GM12878 (cell line): ENCODE results near the gene MAFF. TPM values are rescaled to one million over a fixed set of nuclear protein-coding genes. Genes with fewer than 3 reads are reported as not detected.
A peak's percentile ranks its signal among the peaks of the same experiment; 100 is the strongest.

Experiments
- ATAC-seq: fragments of 200-7000 bp; cut with Tn5 transposase; 3 replicates; pipeline ENCODE4 v1.9.1; 2020; ENCODE audit warnings: mild to moderate bottlenecking, moderate library complexity
- BruUV-seq: library from RNA; stranded (reverse); fragments of 400-500 nt; replicated peaks from 2 replicates; lab custom pipeline; 2021; lab: Mats Ljungman, UMichigan
- CTCF ChIA-PET: fragments of 300-600 bp; sonication (Branson Sonifier 250); formaldehyde crosslinking; extraction: SDS; loops from one replicate; lab custom pipeline; 2021; ENCODE audit warnings: inconsistent platforms; lab: Yijun Ruan, JAX
- POLR2A ChIA-PET: fragments of 350-600 bp; formaldehyde crosslinking; extraction: SDS; loops from one replicate; lab custom pipeline; 2021; ENCODE audit warnings: inconsistent platforms; lab: Charles Lee
- RAD21 ChIA-PET: fragments of 300-600 bp; sonication (Branson Sonifier 250); formaldehyde crosslinking; loops from one replicate; lab custom pipeline; 2023; ENCODE audit warnings: antibody characterized with exemption; ENCODE audit not compliant: unreplicated experiment; lab: Charles Lee
- SMC1A ChIA-PET: fragments of 300-600 bp; sonication (Branson Sonifier 250); formaldehyde crosslinking; loops from one replicate; lab custom pipeline; 2023; ENCODE audit not compliant: unreplicated experiment, uncharacterized antibody; lab: Charles Lee
- DNase-seq: peaks from one replicate; pipeline ENCODE4 v3.0.0-alpha.2; 2011; ENCODE audit warnings: low read depth, low spot score
- FAIRE-seq: peaks from 3 replicates; lab custom pipeline; 2011; peaks lifted over from hg19 to GRCh38; lab: Jason Lieb, UNC
- H2AFZ ChIP-seq: 2 replicates; pipeline ENCODE4 v1.6.0; 2011; ENCODE audit warnings: low read depth, low read length, control low read depth; ENCODE audit not compliant: control insufficient read depth
- H3K27ac ChIP-seq: 2 replicates; pipeline ENCODE4 v1.5.1; 2011; ENCODE audit warnings: control low read depth; ENCODE audit not compliant: control insufficient read depth, insufficient read depth
- H3K27me3 ChIP-seq, 2 experiments: replicated peaks in 1 of 2; 2 replicates each; pipeline versions ENCODE4 v1.6.0 to v1.6.1; 2011; ENCODE audit warnings: low read length in 1 of 2; ENCODE audit not compliant: control insufficient read depth in 2 of 2, insufficient read depth in 2 of 2
- H3K36me3 ChIP-seq, 2 experiments: 2 replicates each; pipeline ENCODE4 v1.5.1; 2011; ENCODE audit warnings: low read length in 1 of 2; ENCODE audit not compliant: control insufficient read depth in 2 of 2, insufficient read depth in 2 of 2
- H3K4me1 ChIP-seq: 2 replicates; pipeline ENCODE4 v1.6.1; 2011; ENCODE audit warnings: mild to moderate bottlenecking, low read length, moderate library complexity, mixed read lengths; ENCODE audit not compliant: control insufficient read depth, insufficient read depth
- H3K4me2 ChIP-seq: 2 replicates; pipeline ENCODE4 v1.6.0; 2011; ENCODE audit warnings: control low read depth; ENCODE audit not compliant: control insufficient read depth, insufficient read depth
- H3K4me3 ChIP-seq: fragments of 200-600 bp; sonication (generic); 2 replicates; pipeline ENCODE4 v1.5.1; 2016
- H3K79me2 ChIP-seq: 2 replicates; pipeline ENCODE4 v1.6.0; 2011; ENCODE audit warnings: low read length; ENCODE audit not compliant: control insufficient read depth, insufficient read depth
- H3K9ac ChIP-seq: 2 replicates; pipeline ENCODE4 v1.8.0; 2011; ENCODE audit warnings: low read length, control low read depth, mixed read lengths; ENCODE audit not compliant: control insufficient read depth, insufficient read depth
- H3K9me3 ChIP-seq: replicated peaks from 3 replicates; pipeline ENCODE4 v1.5.1; 2011; ENCODE audit warnings: mild to moderate bottlenecking, low read length; ENCODE audit not compliant: control insufficient read depth, insufficient read depth
- H4K20me1 ChIP-seq: 2 replicates; pipeline ENCODE4 v1.6.0; 2011; ENCODE audit not compliant: control insufficient read depth, insufficient read depth
- CTCF ChIP-seq, 3 experiments: IDR thresholded peaks in 2 of 3; conservative IDR thresholded peaks in 1 of 3; 2 replicates each; pipeline ENCODE4 v1.5.1; 2011; ENCODE audit warnings: low read depth in 3 of 3, low read length in 3 of 3, mild to moderate bottlenecking in 3 of 3, control low read depth in 2 of 3, moderate library complexity in 2 of 3, inconsistent platforms in 1 of 3, mixed read lengths in 1 of 3; ENCODE audit not compliant: control insufficient read depth in 2 of 3, insufficient read depth in 1 of 3; ENCODE audit errors: extremely low read depth in 1 of 3
- RAD21 ChIP-seq: IDR thresholded peaks from 2 replicates; pipeline ENCODE4 v1.6.1; 2011; ENCODE audit warnings: mild to moderate bottlenecking, low read depth, low read length, moderate library complexity; ENCODE audit not compliant: insufficient read depth
- SMC3 ChIP-seq: IDR thresholded peaks from 2 replicates; pipeline ENCODE4 v1.6.1; 2011; ENCODE audit warnings: low read length, improper control_type of control experiment, borderline replicate concordance
- SUPT20H ChIP-seq: IDR thresholded peaks from 2 replicates; pipeline ENCODE4 v1.6.1; 2011; ENCODE audit warnings: low read depth, mild to moderate bottlenecking, low read length, moderate library complexity, borderline replicate concordance; ENCODE audit not compliant: control insufficient read depth
- YY1 ChIP-seq: IDR thresholded peaks from 2 replicates; pipeline ENCODE4 v1.6.1; 2011; ENCODE audit warnings: low read depth, mild to moderate bottlenecking, low read length
- WGBS: methylation state at CpG from one replicate; pipeline ENCODE4 v1.1.6; 2016; ENCODE audit warnings: low lambda C conversion rate; ENCODE audit not compliant: insufficient replicate concordance, insufficient coverage; ENCODE audit errors: missing lambda C conversion rate; 5-methylcytosine and 5-hydroxymethylcytosine counted together
- in situ Hi-C: fragments of 300-500 bp; cut with MboI; formaldehyde crosslinking; loops from 9 replicates; pipeline ENCODE4 v1.14.3; 2018; ENCODE audit warnings: mixed read lengths
- intact Hi-C: fragments of 100-400 bp; cut with micrococcal nuclease; formaldehyde crosslinking; loops from one replicate; pipeline ENCODE4 v1.14.2; 2022; ENCODE audit not compliant: unreplicated experiment
- polyA plus RNA-seq, 11 experiments: library from polyadenylated mRNA; depleted of rRNA in 4 of 11; unstranded in 6 of 11; stranded (reverse) in 5 of 11; fragments of >200 nt; fragmentation: Nextera tagmentation in 4 of 11; fragmentation: Illumina TruSeq in 1 of 11; extraction: Ambion mirVana in 4 of 11; extraction: Trizol in 1 of 11; gene quantifications; 1 replicate in 1 of 11; 2 replicates in 10 of 11; pipeline versions ENCODE4 v1.2.1 to v1.2.3, GENCODE V29; 2011 to 2016; ENCODE audit warnings: inconsistent platforms in 2 of 11, missing spikeins in 2 of 11, low read depth in 1 of 11
- total RNA-seq, 4 experiments: library from RNA; depleted of rRNA in 3 of 4; stranded (reverse); fragments of >200 nt in 3 of 4; fragmentation: Illumina TruSeq in 1 of 4; extraction: Trizol in 1 of 4; gene quantifications; 2 replicates each; pipeline versions ENCODE4 v1.2.1 to v1.2.3, GENCODE V29; 2013 to 2021
- TF ChIP-seq, protein P1 (sequence below): fragments of 450-650 bp; IDR thresholded peaks from 2 replicates; pipeline ENCODE4 v1.6.1; 2014; ENCODE audit warnings: mild to moderate bottlenecking

The MAFF gene
- total and polyA plus RNA-seq, 10 of the 15 experiments (the other 5 are each of a cell fraction or from before 2014, with no cell fraction given), result 0.22 to 2.3 (median 0.81) TPM; not detected in 1

DNA sequence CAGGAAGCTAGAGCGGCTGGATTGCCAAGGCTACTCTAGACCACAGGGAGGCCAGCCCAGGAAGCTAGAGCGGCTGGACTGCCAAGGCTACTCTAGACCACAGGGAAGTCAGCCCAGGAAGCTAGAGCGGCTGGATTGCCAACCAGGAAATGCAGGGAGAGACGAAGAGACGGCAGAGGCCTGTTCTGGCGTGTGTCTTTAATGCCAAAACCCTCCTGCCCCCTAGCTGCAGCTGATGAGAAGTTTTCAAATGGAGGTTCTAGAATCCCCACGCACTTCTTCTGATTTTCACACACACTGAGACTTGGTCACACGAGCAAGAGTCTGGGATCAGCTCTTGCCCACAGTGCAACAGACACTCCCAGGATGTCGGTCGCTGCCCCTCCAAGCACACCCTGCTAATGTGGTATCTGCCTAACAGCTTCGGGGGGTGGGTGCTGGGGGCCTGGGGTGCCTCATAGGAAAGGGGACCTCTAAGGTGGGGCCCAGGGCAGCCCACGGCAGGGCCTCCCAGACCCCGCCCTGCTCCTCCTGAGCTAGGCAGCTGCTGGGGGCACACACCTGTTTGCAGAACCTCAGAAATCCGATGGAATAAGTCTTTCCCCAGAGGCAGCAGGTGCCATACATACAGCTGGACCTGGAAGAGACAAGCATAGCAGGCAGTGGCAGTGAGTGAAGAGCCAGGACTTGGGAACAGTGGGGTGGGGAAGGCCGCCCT is 28.5 kb downstream of the MAFF start:
- 79% methylated on average over 14 of the region's 15 CpGs for WGBS
- Histone ChIP-seq H3K4me1 (no peaks in the 10 kb centered on the region), H3K36me3 (peaks cover 3 to 5% of the 10 kb centered on the region in 2 experiments; a peak in 3 of 4 replicates), H3K27ac (no peak overlapping the region), H3K4me2 (no peak overlapping the region), H3K9ac (no peak overlapping the region), H3K27me3 (no peaks in the 10 kb centered on the region), H3K79me2 (no peaks in the 10 kb centered on the region), H4K20me1 (no peaks in the 10 kb centered on the region), H3K9me3 (no peaks in the 10 kb centered on the region), H3K4me3 (no peak overlapping the region), H2AFZ (no peak overlapping the region)
- ATAC-seq (peak; percentile 48; the same call in 2 of the 3 replicates), DNase-seq (no peak), FAIRE-seq (no peak)
- CTCF ChIA-PET, result interaction anchor here (1.0 to 4.3 kb wide), 9 partner anchors 16 to 178 kb away, joined by 3 to 22 read pairs (median 5); no protein-coding TSS in a partner anchor
- SMC1A ChIA-PET, result interaction anchor here (0.7 to 1.6 kb wide), 4 partner anchors 44 to 130 kb away, joined by 3 to 6 read pairs (median 3); no protein-coding TSS in a partner anchor
- POLR2A ChIA-PET, result no interaction called here
- RAD21 ChIA-PET, result interaction anchor here (1.0 to 2.4 kb wide), 5 partner anchors 11 to 177 kb away, joined by 3 to 14 read pairs (median 6); no protein-coding TSS in a partner anchor
- TF ChIP-seq SUPT20H, result no peak
- 0 out of 2 replicates have a peak, but pooled peaks have one; percentile 35 for TF ChIP-seq YY1
- TF ChIP-seq, protein P1, sequence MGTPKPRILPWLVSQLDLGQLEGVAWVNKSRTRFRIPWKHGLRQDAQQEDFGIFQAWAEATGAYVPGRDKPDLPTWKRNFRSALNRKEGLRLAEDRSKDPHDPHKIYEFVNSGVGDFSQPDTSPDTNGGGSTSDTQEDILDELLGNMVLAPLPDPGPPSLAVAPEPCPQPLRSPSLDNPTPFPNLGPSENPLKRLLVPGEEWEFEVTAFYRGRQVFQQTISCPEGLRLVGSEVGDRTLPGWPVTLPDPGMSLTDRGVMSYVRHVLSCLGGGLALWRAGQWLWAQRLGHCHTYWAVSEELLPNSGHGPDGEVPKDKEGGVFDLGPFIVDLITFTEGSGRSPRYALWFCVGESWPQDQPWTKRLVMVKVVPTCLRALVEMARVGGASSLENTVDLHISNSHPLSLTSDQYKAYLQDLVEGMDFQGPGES, result no peak
- TF ChIP-seq SMC3, result peak; percentile 50; the same call in 1 of the 2 replicates
- peak; percentile 74 for TF ChIP-seq RAD21
- peak; percentile 42 to 45 (median 42); a peak in 5 of 6 replicates for TF ChIP-seq CTCF (IDR thresholded peaks at IDR 0.05 in 2 of 3, conservative IDR thresholded peaks at IDR 0.05 in 1 of 3; ENCODE audit: control insufficient read depth in 2 of 3, extremely low read depth in 1 of 3, insufficient read depth in 1 of 3, low read depth in 3 of 3, low read length in 3 of 3)
- intact Hi-C loops, result no loop called here
- no TSS peak for BruUV-seq
- in situ Hi-C loops, result no loop called here
